ENCODE data around the gene FAM78A.

GRCh38 chr9:131318231-131319085, 42.1 kb upstream of the FAM78A start:
- TF ChIP-seq POLR2A (IDR thresholded peaks at IDR 0.05; ENCODE audit: low read length) (no peak), GATA1 (IDR thresholded peaks at IDR 0.05; ENCODE audit: low read depth, low read length) (no peak)

Data from erythroblast (primary cell).